CD14-positive monocyte (primary cell): ENCODE results near the gene HID1. TPM values are rescaled to one million over a fixed set of nuclear protein-coding genes. Genes with fewer than 3 reads are reported as not detected.

Source experiments
- DNase-seq, 3 donors: peaks; one replicate each; pipeline ENCODE4 v3.0.0-alpha.2; 2011 to 2022
- H2AFZ ChIP-seq: 2 replicates; pipeline ENCODE4 v1.6.0; 2012; ENCODE audit warnings: mild to moderate bottlenecking, low read depth, low read length, inconsistent platforms; ENCODE audit not compliant: insufficient read depth, poor library complexity, severe bottlenecking
- H3K27ac ChIP-seq, 2 donors: 1 replicate in 1 of 2; 2 replicates in 1 of 2; pipeline ENCODE4 v1.5.1; 2012 to 2013; ENCODE audit warnings: low read length in 2 of 2, control low read depth in 1 of 2, inconsistent platforms in 1 of 2, low read depth in 1 of 2, mild to moderate bottlenecking in 1 of 2
- H3K27me3 ChIP-seq, 2 donors: one replicate each; pipeline versions ENCODE4 v1.6.0 to v1.6.1; 2011 to 2013; ENCODE audit warnings: low read length in 2 of 2; ENCODE audit not compliant: control insufficient read depth in 2 of 2, insufficient read depth in 2 of 2
- H3K36me3 ChIP-seq, 2 donors: replicated peaks in 1 of 2; 1 replicate in 1 of 2; 2 replicates in 1 of 2; pipeline versions ENCODE4 v1.5.1 to v1.6.1; 2012 to 2013; ENCODE audit warnings: low read length in 2 of 2, control low read depth in 1 of 2, inconsistent platforms in 1 of 2, mild to moderate bottlenecking in 1 of 2; ENCODE audit not compliant: insufficient read depth in 2 of 2, control insufficient read depth in 1 of 2
- H3K4me1 ChIP-seq, 2 donors: 1 replicate in 1 of 2; 2 replicates in 1 of 2; pipeline versions ENCODE4 v1.5.1 to v1.6.1; 2012 to 2013; ENCODE audit warnings: low read length in 2 of 2, control low read depth in 1 of 2, inconsistent platforms in 1 of 2, mild to moderate bottlenecking in 1 of 2, moderate library complexity in 1 of 2; ENCODE audit not compliant: insufficient read depth in 2 of 2, control insufficient read depth in 1 of 2
- H3K4me2 ChIP-seq: replicated peaks from 2 replicates; pipeline ENCODE3; 2012; ENCODE audit warnings: low read length, moderate library complexity, mild to moderate bottlenecking; ENCODE audit not compliant: poor library complexity, severe bottlenecking; ENCODE audit errors: extremely low read depth
- H3K4me3 ChIP-seq, 3 experiments: fragments of 200-600 bp in 1 of 3; sonication (generic) in 1 of 3; replicated peaks in 1 of 3; 1 replicate in 2 of 3; 2 replicates in 1 of 3; pipeline ENCODE4 v1.5.1; 2011 to 2013; ENCODE audit warnings: low read length in 3 of 3, mild to moderate bottlenecking in 3 of 3, control low read depth in 2 of 3, low read depth in 2 of 3, inconsistent platforms in 1 of 3, moderate library complexity in 1 of 3
- H3K79me2 ChIP-seq: 2 replicates; pipeline ENCODE4 v1.6.0; 2012; ENCODE audit warnings: mild to moderate bottlenecking, control low read depth, inconsistent platforms, low read length, moderate library complexity; ENCODE audit not compliant: insufficient read depth
- H3K9ac ChIP-seq: 2 replicates; pipeline ENCODE4 v1.6.0; 2017; ENCODE audit warnings: low read length, mild to moderate bottlenecking; ENCODE audit not compliant: insufficient read depth, poor library complexity, severe bottlenecking
- H3K9me3 ChIP-seq, 2 donors: replicated peaks in 1 of 2; 1 replicate in 1 of 2; 2 replicates in 1 of 2; pipeline versions ENCODE4 v1.5.1 to v1.6.1; 2012 to 2013; ENCODE audit warnings: low read length in 2 of 2, control low read depth in 1 of 2; ENCODE audit not compliant: control insufficient read depth in 1 of 2, insufficient read depth in 1 of 2
- H4K20me1 ChIP-seq: 2 replicates; pipeline ENCODE4 v1.6.0; 2012; ENCODE audit warnings: mild to moderate bottlenecking, low read length, control low read depth, moderate library complexity; ENCODE audit not compliant: insufficient read depth
- H3K27ac Mint-ChIP-seq, 7 donors: one replicate each; pipeline ENCODE4 v1.8.0; 2020; ENCODE audit warnings: mild to moderate bottlenecking in 7 of 7, mixed read lengths in 7 of 7, moderate library complexity in 6 of 7, inconsistent platforms in 2 of 7
- H3K27me3 Mint-ChIP-seq, 3 donors: one replicate each; pipeline ENCODE4 v1.8.0; 2021 to 2022; ENCODE audit warnings: low read depth in 3 of 3, mild to moderate bottlenecking in 3 of 3, mixed read lengths in 3 of 3, moderate library complexity in 3 of 3, inconsistent platforms in 1 of 3
- H3K36me3 Mint-ChIP-seq, 2 donors: one replicate each; pipeline ENCODE4 v1.8.0; 2020; ENCODE audit warnings: mixed read lengths in 2 of 2, inconsistent platforms in 1 of 2, mild to moderate bottlenecking in 1 of 2
- H3K4me1 Mint-ChIP-seq: one replicate; pipeline ENCODE4 v1.8.0; 2020; ENCODE audit warnings: mild to moderate bottlenecking, mixed read lengths
- H3K4me3 Mint-ChIP-seq, 2 donors: one replicate each; pipeline ENCODE4 v1.8.0; 2020; ENCODE audit warnings: mild to moderate bottlenecking in 2 of 2, mixed read lengths in 2 of 2, moderate library complexity in 1 of 2
- H3K9me3 Mint-ChIP-seq, 7 donors: one replicate each; pipeline ENCODE4 v1.8.0; 2020 to 2022; ENCODE audit warnings: mixed read lengths in 7 of 7, mild to moderate bottlenecking in 6 of 7, moderate library complexity in 6 of 7, inconsistent platforms in 2 of 7
- CTCF ChIP-seq: fragments of 200-600 bp; IDR thresholded peaks from one replicate; pipeline ENCODE4 v1.8.0; 2022; ENCODE audit warnings: antibody characterized with exemption, mild to moderate bottlenecking
- WGBS: methylation state at CpG from one replicate; pipeline ENCODE4 v1.1.5; 2013; ENCODE audit warnings: missing lambda C conversion rate; ENCODE audit not compliant: insufficient coverage; 5-methylcytosine and 5-hydroxymethylcytosine counted together
- intact Hi-C, 2 donors: fragments of 100-400 bp; cut with micrococcal nuclease; formaldehyde crosslinking; loops; one replicate each; pipeline versions ENCODE4 v1.15.0 to v1.15.1; 2023
- polyA minus RNA-seq: library from RNA; depleted of rRNA, polyadenylated mRNA; stranded (reverse); fragments of >200 nt; gene quantifications from 2 replicates; pipeline ENCODE4 v1.2.3, GENCODE V29; 2012
- polyA plus RNA-seq, 3 donors: library from polyadenylated mRNA; depleted of rRNA in 1 of 3; unstranded in 2 of 3; stranded (reverse) in 1 of 3; fragments of 300-500 nt in 2 of 3; fragments of >200 nt in 1 of 3; fragmentation: Illumina TruSeq in 2 of 3; gene quantifications; 1 replicate in 2 of 3; 2 replicates in 1 of 3; pipeline ENCODE4 v1.2.3, GENCODE V29; 2012 to 2021
- total RNA-seq, 12 experiments: library from RNA in 1 of 12; stranded (reverse) in 1 of 12; fragments of 120-200 nt in 1 of 12; gene quantifications; one replicate each; pipeline ENCODE4 v1.2.4 and lab custom pipeline; 2013 to 2026; ENCODE audit warnings: mixed read lengths in 6 of 12, inconsistent platforms in 1 of 12

Gene HID1
- 0.12 TPM for total RNA-seq (2013)
- not detected for polyA plus RNA-seq
- polyA minus RNA-seq: not detected in 2 replicates
- total RNA-seq (lab: John Stamatoyannopoulos, UW): 0 to 2.5 (median 0.07) reads per million in 11 experiments

GRCh38 chr17:74972107-74972972 lies at the start of gene HID1:
Gene HID1 (minus strand): TSS chr17:74972759. CDS start chr17:74972656, 103 bp downstream.
- H3K4me2 ChIP-seq: peak within 1 kb of the TSS; percentile 78

More at GRCh38 chr17:74972107-74972972, at the start of gene HID1:
- H2AFZ ChIP-seq: peak within 1 kb of the TSS; percentile 61
- Mint-ChIP-seq H3K27me3 (peaks cover 57 to 76% (median 67%) of the 10 kb centered on the region in 3 donors), H3K36me3 (peaks cover 0 to 6% of the 10 kb centered on the region in 2 donors), H3K9me3 (peaks cover 0 to 13% (median 5%) of the 10 kb centered on the region in 7 donors), H3K27ac (peak within 1 kb of the TSS in 1 of 7 donors; percentile 63), H3K4me3 (peak within 1 kb of the TSS; percentile 70 to 92), H3K4me1 (peaks cover 9% of the 10 kb centered on the region)
- peak within 1 kb of the TSS; percentile 9 to 69 (median 24) for H3K4me3 ChIP-seq
- no peak for TF ChIP-seq CTCF
- no peak within 1 kb of the TSS for H3K27ac ChIP-seq
- H3K9me3 ChIP-seq: peaks cover 0 to 6% of the 10 kb centered on the region in 2 donors
- no peak for DNase-seq
- H3K36me3 ChIP-seq: no peaks in the 10 kb centered on the region
- H3K27me3 ChIP-seq: peaks cover 24 to 50% of the 10 kb centered on the region in 2 donors
- 2% methylated on average over 92 of the region's 95 CpGs for WGBS
- no peaks in the 10 kb centered on the region for H3K79me2 ChIP-seq
- H3K9ac ChIP-seq: no peak within 1 kb of the TSS
- H4K20me1 ChIP-seq: no peaks in the 10 kb centered on the region
- intact Hi-C loops: no loop called here
- H3K4me1 ChIP-seq: peaks cover 12 to 17% of the 10 kb centered on the region in 2 donors
